Stimulated activated CD4-positive, alpha-beta T cell treated with anti-CD3 and anti-CD28 coated beads, Interleukin-4, amount 100 ng/mL, for 48 hours (primary cell): ENCODE measurements around the gene ZNF594.
"Not testable (repeated sequence)": the region's sequence is repeated elsewhere in the genome, so short reads cannot be mapped to it uniquely, and the experiment has no call there.

Source experiments
- DNase-seq, 2 donors: peaks; one replicate each; pipeline ENCODE4 v3.0.0-alpha.2; 2020; ENCODE audit warnings: low read depth in 2 of 2

ZNF594 gene

GRCh38 chr17:5201011-5201410, 9.3 kb upstream of the ZNF594 start:
- no peak for DNase-seq

- no peak for DNase-seq
Measured at GRCh38 chr17:5200360-5200759, 8.7 kb upstream of the ZNF594 start.

- no peak for DNase-seq
Measured at GRCh38 chr17:5198472-5198871, 6.8 kb upstream of the ZNF594 start.

- DNase-seq, result no peak
Measured at GRCh38 chr17:5194346-5194745, 2.7 kb upstream of the ZNF594 start.

GRCh38 chr17:5184288-5184687, 7.4 kb downstream of the ZNF594 start:
- DNase-seq, result no peak

GRCh38 chr17:5183410-5183793, 8.3 kb downstream of the ZNF594 start:
- DNase-seq, result no peak

GRCh38 chr17:5182597-5183409, 8.9 kb downstream of the ZNF594 start:
- DNase-seq, result no peak

GRCh38 chr17:5181509-5182305, 10.0 kb downstream of the ZNF594 start:
- no peak for DNase-seq

- no peak for DNase-seq
Measured at GRCh38 chr17:5179003-5179402, 12.7 kb downstream of the ZNF594 start.

GRCh38 chr17:5175027-5175426, 16.6 kb downstream of the ZNF594 start:
- DNase-seq, result not testable (repeated sequence)

- not testable (repeated sequence) for DNase-seq
Measured at GRCh38 chr17:5165791-5166564, 25.7 kb downstream of the ZNF594 start.

GRCh38 chr17:5164436-5164835, 27.2 kb downstream of the ZNF594 start:
- no peak for DNase-seq

- DNase-seq, result not testable (repeated sequence)
Measured at GRCh38 chr17:5161793-5162192, 29.9 kb downstream of the ZNF594 start.

- DNase-seq, result not testable (repeated sequence)
Measured at GRCh38 chr17:5160702-5161101, 31.0 kb downstream of the ZNF594 start.

- DNase-seq, result not testable (repeated sequence)
Measured at GRCh38 chr17:5146122-5146521, 45.5 kb downstream of the ZNF594 start.

- DNase-seq, result not testable (repeated sequence)
Measured at GRCh38 chr17:5142877-5143276, 48.8 kb downstream of the ZNF594 start.

- no peak for DNase-seq
Measured at GRCh38 chr17:5139458-5139732, 52.3 kb downstream of the ZNF594 start.

GRCh38 chr17:5138616-5139457, 52.8 kb downstream of the ZNF594 start:
- no peak for DNase-seq

GRCh38 chr17:5138198-5138544, 53.5 kb downstream of the ZNF594 start:
- DNase-seq, result not testable (repeated sequence)

- DNase-seq, result not testable (repeated sequence)
Measured at GRCh38 chr17:5137511-5138197, 54.0 kb downstream of the ZNF594 start.
